GM18517 (cell line): Measurements from ENCODE around the gene OR2J3.
"Not testable (repeated sequence)": the region's sequence is repeated elsewhere in the genome, so short reads cannot be mapped to it uniquely, and the experiment has no call there.

Experiments used
- ATAC-seq: cut with Tn5 transposase; IDR thresholded peaks from one replicate; pipeline ENCODE4 v1.9.1; 2021; ENCODE audit warnings: mild to moderate bottlenecking, moderate library complexity; ENCODE audit not compliant: unreplicated experiment

Gene OR2J3

GRCh38 chr6:29159922-29160321 is 52.1 kb downstream of the OR2J3 start:
- ATAC-seq, result not testable (repeated sequence)
